H1 (cell line): ENCODE results near the gene PRKD3. TPM values are rescaled to one million over a fixed set of nuclear protein-coding genes. Genes with fewer than 3 reads are reported as not detected.

Experiments
- CTCF ChIA-PET: fragments of 300-600 bp; sonication (Branson Sonifier 250); formaldehyde crosslinking; loops from one replicate; lab custom pipeline; 2021; ENCODE audit not compliant: partially characterized antibody; lab: Charles Lee
- POLR2A ChIA-PET: fragments of 300-600 bp; sonication (Branson Sonifier 250); formaldehyde crosslinking; loops from one replicate; lab custom pipeline; 2021; ENCODE audit warnings: inconsistent platforms; ENCODE audit not compliant: partially characterized antibody; lab: Charles Lee
- DNase-seq, 2 experiments: peaks; one replicate each; pipeline versions ENCODE4 v3.0.0 to v3.0.0-alpha.2; 2010 to 2022; ENCODE audit warnings: low spot score in 2 of 2, low read depth in 1 of 2, mixed read lengths in 1 of 2
- FAIRE-seq: peaks from 2 replicates; lab custom pipeline; 2011; peaks lifted over from hg19 to GRCh38; lab: Jason Lieb, UNC
- H2AFZ ChIP-seq: 2 replicates; pipeline ENCODE4 v1.8.1; 2012; ENCODE audit warnings: low read length, inconsistent platforms
- H2AK5ac ChIP-seq: 2 replicates; pipeline ENCODE4 v1.6.1; 2013; ENCODE audit warnings: low read depth, low read length
- H2BK120ac ChIP-seq: replicated peaks from 2 replicates; pipeline ENCODE3; 2013; ENCODE audit warnings: low read depth, low read length, inconsistent platforms
- H2BK12ac ChIP-seq: 2 replicates; pipeline ENCODE4 v1.6.1; 2013; ENCODE audit warnings: low read depth, low read length
- H2BK15ac ChIP-seq: 2 replicates; pipeline ENCODE4 v1.6.1; 2013; ENCODE audit warnings: low read length
- H2BK20ac ChIP-seq: 2 replicates; pipeline ENCODE4 v1.6.1; 2013; ENCODE audit warnings: low read length
- H2BK5ac ChIP-seq: 2 replicates; pipeline ENCODE4 v1.6.1; 2013; ENCODE audit warnings: low read depth, low read length
- H3K14ac ChIP-seq: 2 replicates; pipeline ENCODE4 v1.6.1; 2013; ENCODE audit warnings: inconsistent platforms; ENCODE audit not compliant: insufficient read length
- H3K18ac ChIP-seq: 2 replicates; pipeline ENCODE4 v1.6.1; 2013; ENCODE audit warnings: low read length; ENCODE audit errors: extremely low read depth
- H3K23ac ChIP-seq: 2 replicates; pipeline ENCODE4 v1.6.1; 2013; ENCODE audit warnings: inconsistent platforms; ENCODE audit not compliant: insufficient read length
- H3K23me2 ChIP-seq: 2 replicates; pipeline ENCODE4 v1.6.1; 2013; ENCODE audit warnings: low read depth, low read length
- H3K27ac ChIP-seq: 2 replicates; pipeline ENCODE4 v1.6.1; 2011; ENCODE audit warnings: low read depth, low read length, inconsistent platforms
- H3K27me3 ChIP-seq, 4 experiments: replicated peaks in 1 of 4; 1 replicate in 1 of 4; 2 replicates in 3 of 4; pipeline versions ENCODE4 v1.6.1 to v1.8.1; 2011 to 2013; ENCODE audit warnings: low read length in 3 of 4, mild to moderate bottlenecking in 3 of 4, inconsistent platforms in 2 of 4, mixed read lengths in 2 of 4, moderate library complexity in 1 of 4; ENCODE audit not compliant: control insufficient read depth in 3 of 4, insufficient read depth in 3 of 4; ENCODE audit errors: extremely low read depth in 1 of 4
- H3K36me3 ChIP-seq, 4 experiments: 2 replicates each; pipeline versions ENCODE4 v1.6.1 to v1.8.1; 2011 to 2013; ENCODE audit warnings: mild to moderate bottlenecking in 4 of 4, low read length in 3 of 4, moderate library complexity in 2 of 4, control low read depth in 1 of 4, inconsistent platforms in 1 of 4; ENCODE audit not compliant: insufficient read depth in 4 of 4, control insufficient read depth in 2 of 4
- H3K4ac ChIP-seq: replicated peaks from 2 replicates; pipeline ENCODE3; 2013; ENCODE audit warnings: low read length, low read depth, mixed read lengths, inconsistent platforms; ENCODE audit not compliant: insufficient read length
- H3K4me1 ChIP-seq, 4 experiments: replicated peaks in 1 of 4; 1 replicate in 1 of 4; 2 replicates in 3 of 4; pipeline versions ENCODE4 v1.6.1 to v1.8.1; 2011 to 2013; ENCODE audit warnings: low read length in 3 of 4, inconsistent platforms in 2 of 4, mixed read lengths in 1 of 4; ENCODE audit not compliant: insufficient read depth in 4 of 4, control insufficient read depth in 3 of 4
- H3K4me2 ChIP-seq, 2 experiments: 2 replicates each; pipeline versions ENCODE4 v1.6.1 to v1.8.1; 2011 to 2013; ENCODE audit warnings: low read depth in 2 of 2, low read length in 2 of 2, control low read depth in 1 of 2, inconsistent platforms in 1 of 2, mild to moderate bottlenecking in 1 of 2; ENCODE audit not compliant: insufficient read depth in 1 of 2
- H3K4me3 ChIP-seq, 4 experiments: fragments of 200-600, 300-600 bp in 1 of 4; sonication (generic), shearing (Covaris generic), sonication (Bioruptor Twin) in 1 of 4; 2 replicates each; pipeline versions ENCODE4 v1.5.1 to v1.8.1; 2011 to 2016; ENCODE audit warnings: low read length in 4 of 4, low read depth in 3 of 4, control low read depth in 2 of 4, inconsistent platforms in 2 of 4, mild to moderate bottlenecking in 2 of 4, mixed read lengths in 1 of 4, moderate library complexity in 1 of 4; ENCODE audit not compliant: insufficient read depth in 2 of 4; ENCODE audit errors: extremely low read depth in 1 of 4
- H3K56ac ChIP-seq: replicated peaks from 2 replicates; pipeline ENCODE3; 2013; ENCODE audit warnings: low read depth, mild to moderate bottlenecking, mixed read lengths, low read length, inconsistent platforms; ENCODE audit not compliant: insufficient read length
- H3K79me1 ChIP-seq: 2 replicates; pipeline ENCODE4 v1.6.1; 2013; ENCODE audit warnings: low read depth, low read length, control low read depth
- H3K79me2 ChIP-seq, 2 experiments: 2 replicates each; pipeline versions ENCODE4 v1.6.1 to v1.8.1; 2012 to 2013; ENCODE audit warnings: low read length in 2 of 2, mild to moderate bottlenecking in 2 of 2, inconsistent platforms in 1 of 2; ENCODE audit not compliant: insufficient read depth in 2 of 2, control insufficient read depth in 1 of 2
- H3K9ac ChIP-seq, 4 experiments: replicated peaks in 1 of 4; 1 replicate in 1 of 4; 2 replicates in 3 of 4; pipeline versions ENCODE4 v1.6.1 to v1.8.1; 2011 to 2013; ENCODE audit warnings: low read depth in 3 of 4, low read length in 3 of 4, control low read depth in 2 of 4, mild to moderate bottlenecking in 2 of 4, moderate library complexity in 2 of 4, inconsistent platforms in 1 of 4; ENCODE audit errors: extremely low read depth in 1 of 4
- H3K9me3 ChIP-seq, 2 experiments: 2 replicates each; pipeline versions ENCODE4 v1.6.1 to v1.8.1; 2012 to 2013; ENCODE audit warnings: mild to moderate bottlenecking in 2 of 2, moderate library complexity in 2 of 2, control low read depth in 1 of 2, inconsistent platforms in 1 of 2, low read depth in 1 of 2, low read length in 1 of 2, mixed read lengths in 1 of 2; ENCODE audit not compliant: insufficient read depth in 2 of 2
- H4K20me1 ChIP-seq, 2 experiments: replicated peaks in 1 of 2; 2 replicates each; pipeline versions ENCODE3 to v1.8.1; 2011 to 2013; ENCODE audit warnings: inconsistent platforms in 2 of 2, low read length in 2 of 2, mild to moderate bottlenecking in 1 of 2; ENCODE audit not compliant: insufficient read depth in 2 of 2, control insufficient read depth in 1 of 2
- H4K5ac ChIP-seq: 2 replicates; pipeline ENCODE4 v1.6.1; 2013; ENCODE audit warnings: low read length, low read depth, mixed read lengths, inconsistent platforms; ENCODE audit not compliant: insufficient read length
- H4K8ac ChIP-seq: 2 replicates; pipeline ENCODE4 v1.8.0; 2013; ENCODE audit warnings: mild to moderate bottlenecking, moderate library complexity, low read length, inconsistent platforms; ENCODE audit not compliant: insufficient read depth; ENCODE audit errors: extremely low read depth
- H4K91ac ChIP-seq: replicated peaks from 2 replicates; pipeline ENCODE3; 2013; ENCODE audit warnings: low read length, mixed read lengths, inconsistent platforms; ENCODE audit not compliant: insufficient read length
- ATF2 ChIP-seq: IDR thresholded peaks from 2 replicates; pipeline ENCODE4 v1.6.1; 2012; ENCODE audit warnings: low read length, inconsistent platforms
- ATF3 ChIP-seq: IDR thresholded peaks from 2 replicates; pipeline ENCODE4 v1.6.1; 2011; ENCODE audit warnings: low read depth, mild to moderate bottlenecking, low read length; ENCODE audit not compliant: insufficient read depth
- CREB1 ChIP-seq: IDR thresholded peaks from 2 replicates; pipeline ENCODE4 v1.6.1; 2012; ENCODE audit warnings: inconsistent platforms
- EP300 ChIP-seq, 2 experiments: IDR thresholded peaks; 1 replicate in 1 of 2; 2 replicates in 1 of 2; pipeline ENCODE4 v1.6.1; 2011 to 2012; ENCODE audit warnings: low read depth in 2 of 2, low read length in 2 of 2, mild to moderate bottlenecking in 2 of 2, borderline replicate concordance in 1 of 2, inconsistent platforms in 1 of 2, moderate library complexity in 1 of 2
- KDM4A ChIP-seq: IDR thresholded peaks from one replicate; pipeline ENCODE4 v1.7.1; 2012; ENCODE audit warnings: low read depth, mild to moderate bottlenecking, moderate library complexity, low read length, inconsistent platforms; ENCODE audit not compliant: severe bottlenecking
- MAX ChIP-seq: IDR thresholded peaks from 2 replicates; pipeline ENCODE4 v1.6.1; 2012; ENCODE audit warnings: inconsistent platforms
- SIRT6 ChIP-seq: IDR thresholded peaks from one replicate; pipeline ENCODE4 v1.7.1; 2012; ENCODE audit warnings: low read length, inconsistent platforms
- SP1 ChIP-seq: IDR thresholded peaks from 2 replicates; pipeline ENCODE4 v1.6.1; 2011; ENCODE audit warnings: low read depth, low read length
- TAF7 ChIP-seq: optimal IDR thresholded peaks from 2 replicates; pipeline ENCODE3; 2011; ENCODE audit warnings: low read depth, mild to moderate bottlenecking, inconsistent platforms, low read length, moderate library complexity, borderline replicate concordance
- YY1 ChIP-seq: IDR thresholded peaks from 2 replicates; pipeline ENCODE4 v1.6.1; 2011; ENCODE audit warnings: low read depth, mild to moderate bottlenecking, low read length
- ZNF274 ChIP-seq: IDR thresholded peaks from 2 replicates; pipeline ENCODE4 v1.7.0; 2012; ENCODE audit warnings: low read length, borderline replicate concordance; ENCODE audit errors: extremely low read depth
- WGBS, 2 experiments: shearing (Covaris generic) in 1 of 2; methylation state at CpG; one replicate each; pipeline versions ENCODE4 v1.1.6 to v1.1.7; 2013 to 2015; ENCODE audit warnings: low lambda C conversion rate in 2 of 2, mixed read lengths in 2 of 2, inconsistent platforms in 1 of 2, low coverage in 1 of 2, missing lambda C conversion rate in 1 of 2; ENCODE audit not compliant: insufficient replicate concordance in 2 of 2, insufficient coverage in 1 of 2, insufficient read length in 1 of 2; ENCODE audit errors: extremely low coverage in 1 of 2, missing lambda C conversion rate in 1 of 2; 5-methylcytosine and 5-hydroxymethylcytosine counted together
- polyA plus RNA-seq, 7 experiments: library from polyadenylated mRNA; depleted of rRNA in 3 of 7; stranded (reverse) in 5 of 7; unstranded in 2 of 7; fragments of >200 nt in 5 of 7; fragments of 200-250 nt in 2 of 7; gene quantifications; 1 replicate in 5 of 7; 2 replicates in 1 of 7; 4 replicates in 1 of 7; pipeline versions ENCODE4 v1.2.1 to v1.2.3, GENCODE V29; 2011 to 2013; ENCODE audit warnings: missing spikeins in 2 of 7, mixed read lengths in 2 of 7
- total RNA-seq: library from RNA; stranded (reverse); fragmentation: NEBNext Ultra II Directional; extraction: Animal tissue kit (Norgen Biotek cat#: 25700); gene quantifications from 2 replicates; pipeline ENCODE4 v1.2.1, GENCODE V29; 2021

PRKD3 gene
- total and polyA plus RNA-seq, 2 of the 8 experiments (the other 6 are each of a cell fraction or from before 2014, with no cell fraction given): 12.0 to 63.3 TPM

- 84% methylated on average over 5 of the region's 5 CpGs; no CpG with 5 or more reads in 1 of the 2 experiments for WGBS, 2 experiments
- Histone ChIP-seq H2BK15ac (no peak overlapping the region), H3K14ac (no peak overlapping the region), H2BK5ac (no peak overlapping the region), H3K4me1 (peaks cover 2 to 17% (median 12%) of the 10 kb centered on the region in 4 experiments; a peak in 5 of 7 replicates), H3K27me3 (peaks cover 0 to 11% (median 6%) of the 10 kb centered on the region in 4 experiments; a peak in 4 of 7 replicates), H2AFZ (no peak overlapping the region), H4K20me1 (no peaks in the 10 kb centered on the region), H3K79me1 (no peaks in the 10 kb centered on the region), H2BK12ac (no peak overlapping the region), H3K4me3 (no peak overlapping the region), H3K23ac (no peak overlapping the region), H3K56ac (no peak overlapping the region), H3K4me2 (no peak overlapping the region), H3K36me3 (no peaks in the 10 kb centered on the region), H3K23me2 (no peaks in the 10 kb centered on the region; the same call in 1 of the 2 replicates), H2BK120ac (no peak overlapping the region), H4K91ac (no peak overlapping the region), H2BK20ac (no peak overlapping the region), H3K18ac (no peak overlapping the region), H4K8ac (no peak overlapping the region), H4K5ac (no peak overlapping the region), H3K4ac (no peak overlapping the region), H3K9me3 (no peaks in the 10 kb centered on the region), H3K9ac (no peak overlapping the region), H3K79me2 (no peaks in the 10 kb centered on the region), H3K27ac (no peak overlapping the region), H2AK5ac (no peak overlapping the region)
- FAIRE-seq: no peak
- POLR2A ChIA-PET: interaction anchor here (1.1 kb wide), 1 partner anchor 23 kb away, joined by 3 read pairs; no protein-coding TSS in a partner anchor
- CTCF ChIA-PET: interaction anchor here (0.7 to 1.6 kb wide), 3 partner anchors 9 to 48 kb away, joined by 4 to 9 read pairs (median 4); no protein-coding TSS in a partner anchor
- no peak for DNase-seq
- TF ChIP-seq EP300 (IDR thresholded peaks at IDR 0.05; ENCODE audit: borderline replicate concordance in 1 of 2, low read depth in 2 of 2, low read length in 2 of 2) (no peak), MAX (no peak), SP1 (no peak), KDM4A (no peak), ATF3 (no peak), SIRT6 (no peak), TAF7 (no peak), ZNF274 (no peak), CREB1 (no peak), YY1 (no peak), ATF2 (no peak)
Measured at GRCh38 chr2:37348155-37348554, 23.5 kb upstream of the PRKD3 start.
